ENCODE results near the gene RAB3GAP2.
"Not testable (repeated sequence)": the region's sequence is repeated elsewhere in the genome, so short reads cannot be mapped to it uniquely, and the experiment has no call there.

- TF ChIP-seq CTCF (IDR thresholded peaks at IDR 0.05; ENCODE audit: low read depth, low read length, poor library complexity, severe bottlenecking); EZH2phosphoT487 (IDR thresholded peaks at IDR 0.05; ENCODE audit: borderline replicate concordance, low read length): not testable (repeated sequence)
Observed at GRCh38 chr1:220310147-220310546, 37.9 kb upstream of the RAB3GAP2 start.
